H1 (cell line): ENCODE data around the gene DIAPH2. TPM values are rescaled to one million over a fixed set of nuclear protein-coding genes. Genes with fewer than 3 reads are reported as not detected.

Source experiments
- CTCF ChIA-PET: fragments of 300-600 bp; sonication (Branson Sonifier 250); formaldehyde crosslinking; loops from one replicate; lab custom pipeline; 2021; ENCODE audit not compliant: partially characterized antibody; lab: Charles Lee
- POLR2A ChIA-PET: fragments of 300-600 bp; sonication (Branson Sonifier 250); formaldehyde crosslinking; loops from one replicate; lab custom pipeline; 2021; ENCODE audit warnings: inconsistent platforms; ENCODE audit not compliant: partially characterized antibody; lab: Charles Lee
- DNase-seq, 2 experiments: peaks; one replicate each; pipeline versions ENCODE4 v3.0.0 to v3.0.0-alpha.2; 2010 to 2022; ENCODE audit warnings: low spot score in 2 of 2, low read depth in 1 of 2, mixed read lengths in 1 of 2
- FAIRE-seq: peaks from 2 replicates; lab custom pipeline; 2011; peaks lifted over from hg19 to GRCh38; lab: Jason Lieb, UNC
- H2AFZ ChIP-seq: 2 replicates; pipeline ENCODE4 v1.8.1; 2012; ENCODE audit warnings: low read length, inconsistent platforms
- H2AK5ac ChIP-seq: 2 replicates; pipeline ENCODE4 v1.6.1; 2013; ENCODE audit warnings: low read depth, low read length
- H2BK120ac ChIP-seq: replicated peaks from 2 replicates; pipeline ENCODE3; 2013; ENCODE audit warnings: low read depth, low read length, inconsistent platforms
- H2BK12ac ChIP-seq: 2 replicates; pipeline ENCODE4 v1.6.1; 2013; ENCODE audit warnings: low read depth, low read length
- H2BK15ac ChIP-seq: 2 replicates; pipeline ENCODE4 v1.6.1; 2013; ENCODE audit warnings: low read length
- H2BK20ac ChIP-seq: 2 replicates; pipeline ENCODE4 v1.6.1; 2013; ENCODE audit warnings: low read length
- H2BK5ac ChIP-seq: 2 replicates; pipeline ENCODE4 v1.6.1; 2013; ENCODE audit warnings: low read depth, low read length
- H3K14ac ChIP-seq: 2 replicates; pipeline ENCODE4 v1.6.1; 2013; ENCODE audit warnings: inconsistent platforms; ENCODE audit not compliant: insufficient read length
- H3K18ac ChIP-seq: 2 replicates; pipeline ENCODE4 v1.6.1; 2013; ENCODE audit warnings: low read length; ENCODE audit errors: extremely low read depth
- H3K23ac ChIP-seq: 2 replicates; pipeline ENCODE4 v1.6.1; 2013; ENCODE audit warnings: inconsistent platforms; ENCODE audit not compliant: insufficient read length
- H3K23me2 ChIP-seq: 2 replicates; pipeline ENCODE4 v1.6.1; 2013; ENCODE audit warnings: low read depth, low read length
- H3K27ac ChIP-seq: 2 replicates; pipeline ENCODE4 v1.6.1; 2011; ENCODE audit warnings: low read depth, low read length, inconsistent platforms
- H3K27me3 ChIP-seq, 4 experiments: replicated peaks in 1 of 4; 1 replicate in 1 of 4; 2 replicates in 3 of 4; pipeline versions ENCODE4 v1.6.1 to v1.8.1; 2011 to 2013; ENCODE audit warnings: low read length in 3 of 4, mild to moderate bottlenecking in 3 of 4, inconsistent platforms in 2 of 4, mixed read lengths in 2 of 4, moderate library complexity in 1 of 4; ENCODE audit not compliant: control insufficient read depth in 3 of 4, insufficient read depth in 3 of 4; ENCODE audit errors: extremely low read depth in 1 of 4
- H3K36me3 ChIP-seq, 4 experiments: 2 replicates each; pipeline versions ENCODE4 v1.6.1 to v1.8.1; 2011 to 2013; ENCODE audit warnings: mild to moderate bottlenecking in 4 of 4, low read length in 3 of 4, moderate library complexity in 2 of 4, control low read depth in 1 of 4, inconsistent platforms in 1 of 4; ENCODE audit not compliant: insufficient read depth in 4 of 4, control insufficient read depth in 2 of 4
- H3K4ac ChIP-seq: replicated peaks from 2 replicates; pipeline ENCODE3; 2013; ENCODE audit warnings: low read length, low read depth, mixed read lengths, inconsistent platforms; ENCODE audit not compliant: insufficient read length
- H3K4me1 ChIP-seq, 4 experiments: replicated peaks in 1 of 4; 1 replicate in 1 of 4; 2 replicates in 3 of 4; pipeline versions ENCODE4 v1.6.1 to v1.8.1; 2011 to 2013; ENCODE audit warnings: low read length in 3 of 4, inconsistent platforms in 2 of 4, mixed read lengths in 1 of 4; ENCODE audit not compliant: insufficient read depth in 4 of 4, control insufficient read depth in 3 of 4
- H3K4me2 ChIP-seq, 2 experiments: 2 replicates each; pipeline versions ENCODE4 v1.6.1 to v1.8.1; 2011 to 2013; ENCODE audit warnings: low read depth in 2 of 2, low read length in 2 of 2, control low read depth in 1 of 2, inconsistent platforms in 1 of 2, mild to moderate bottlenecking in 1 of 2; ENCODE audit not compliant: insufficient read depth in 1 of 2
- H3K4me3 ChIP-seq, 4 experiments: fragments of 200-600, 300-600 bp in 1 of 4; sonication (generic), shearing (Covaris generic), sonication (Bioruptor Twin) in 1 of 4; 2 replicates each; pipeline versions ENCODE4 v1.5.1 to v1.8.1; 2011 to 2016; ENCODE audit warnings: low read length in 4 of 4, low read depth in 3 of 4, control low read depth in 2 of 4, inconsistent platforms in 2 of 4, mild to moderate bottlenecking in 2 of 4, mixed read lengths in 1 of 4, moderate library complexity in 1 of 4; ENCODE audit not compliant: insufficient read depth in 2 of 4; ENCODE audit errors: extremely low read depth in 1 of 4
- H3K56ac ChIP-seq: replicated peaks from 2 replicates; pipeline ENCODE3; 2013; ENCODE audit warnings: low read depth, mild to moderate bottlenecking, mixed read lengths, low read length, inconsistent platforms; ENCODE audit not compliant: insufficient read length
- H3K79me1 ChIP-seq: 2 replicates; pipeline ENCODE4 v1.6.1; 2013; ENCODE audit warnings: low read depth, low read length, control low read depth
- H3K79me2 ChIP-seq, 2 experiments: 2 replicates each; pipeline versions ENCODE4 v1.6.1 to v1.8.1; 2012 to 2013; ENCODE audit warnings: low read length in 2 of 2, mild to moderate bottlenecking in 2 of 2, inconsistent platforms in 1 of 2; ENCODE audit not compliant: insufficient read depth in 2 of 2, control insufficient read depth in 1 of 2
- H3K9ac ChIP-seq, 4 experiments: replicated peaks in 1 of 4; 1 replicate in 1 of 4; 2 replicates in 3 of 4; pipeline versions ENCODE4 v1.6.1 to v1.8.1; 2011 to 2013; ENCODE audit warnings: low read depth in 3 of 4, low read length in 3 of 4, control low read depth in 2 of 4, mild to moderate bottlenecking in 2 of 4, moderate library complexity in 2 of 4, inconsistent platforms in 1 of 4; ENCODE audit errors: extremely low read depth in 1 of 4
- H3K9me3 ChIP-seq, 2 experiments: 2 replicates each; pipeline versions ENCODE4 v1.6.1 to v1.8.1; 2012 to 2013; ENCODE audit warnings: mild to moderate bottlenecking in 2 of 2, moderate library complexity in 2 of 2, control low read depth in 1 of 2, inconsistent platforms in 1 of 2, low read depth in 1 of 2, low read length in 1 of 2, mixed read lengths in 1 of 2; ENCODE audit not compliant: insufficient read depth in 2 of 2
- H4K20me1 ChIP-seq, 2 experiments: replicated peaks in 1 of 2; 2 replicates each; pipeline versions ENCODE3 to v1.8.1; 2011 to 2013; ENCODE audit warnings: inconsistent platforms in 2 of 2, low read length in 2 of 2, mild to moderate bottlenecking in 1 of 2; ENCODE audit not compliant: insufficient read depth in 2 of 2, control insufficient read depth in 1 of 2
- H4K5ac ChIP-seq: 2 replicates; pipeline ENCODE4 v1.6.1; 2013; ENCODE audit warnings: low read length, low read depth, mixed read lengths, inconsistent platforms; ENCODE audit not compliant: insufficient read length
- H4K8ac ChIP-seq: 2 replicates; pipeline ENCODE4 v1.8.0; 2013; ENCODE audit warnings: mild to moderate bottlenecking, moderate library complexity, low read length, inconsistent platforms; ENCODE audit not compliant: insufficient read depth; ENCODE audit errors: extremely low read depth
- H4K91ac ChIP-seq: replicated peaks from 2 replicates; pipeline ENCODE3; 2013; ENCODE audit warnings: low read length, mixed read lengths, inconsistent platforms; ENCODE audit not compliant: insufficient read length
- TCF12 ChIP-seq: IDR thresholded peaks from 2 replicates; pipeline ENCODE4 v1.6.1; 2011; ENCODE audit warnings: low read depth, mild to moderate bottlenecking, low read length
- WGBS, 2 experiments: shearing (Covaris generic) in 1 of 2; methylation state at CpG; one replicate each; pipeline versions ENCODE4 v1.1.6 to v1.1.7; 2013 to 2015; ENCODE audit warnings: low lambda C conversion rate in 2 of 2, mixed read lengths in 2 of 2, inconsistent platforms in 1 of 2, low coverage in 1 of 2, missing lambda C conversion rate in 1 of 2; ENCODE audit not compliant: insufficient replicate concordance in 2 of 2, insufficient coverage in 1 of 2, insufficient read length in 1 of 2; ENCODE audit errors: extremely low coverage in 1 of 2, missing lambda C conversion rate in 1 of 2; 5-methylcytosine and 5-hydroxymethylcytosine counted together
- polyA plus RNA-seq, 7 experiments: library from polyadenylated mRNA; depleted of rRNA in 3 of 7; stranded (reverse) in 5 of 7; unstranded in 2 of 7; fragments of >200 nt in 5 of 7; fragments of 200-250 nt in 2 of 7; gene quantifications; 1 replicate in 5 of 7; 2 replicates in 1 of 7; 4 replicates in 1 of 7; pipeline versions ENCODE4 v1.2.1 to v1.2.3, GENCODE V29; 2011 to 2013; ENCODE audit warnings: missing spikeins in 2 of 7, mixed read lengths in 2 of 7
- total RNA-seq: library from RNA; stranded (reverse); fragmentation: NEBNext Ultra II Directional; extraction: Animal tissue kit (Norgen Biotek cat#: 25700); gene quantifications from 2 replicates; pipeline ENCODE4 v1.2.1, GENCODE V29; 2021

Gene DIAPH2
- total and polyA plus RNA-seq, 2 of the 8 experiments (the other 6 are each of a cell fraction or from before 2014, with no cell fraction given) = 4.4 to 24.3 TPM

- H3K4me2 ChIP-seq = peak overlapping the region; percentile 21 to 47; a peak in 2 of 4 replicates
- H3K4ac ChIP-seq = no peak overlapping the region
- no peak overlapping the region for H4K91ac ChIP-seq
- H3K27me3 ChIP-seq = no peaks in the 10 kb centered on the region
- H3K14ac ChIP-seq = no peak overlapping the region
- H3K79me2 ChIP-seq = no peaks in the 10 kb centered on the region
- H2BK120ac ChIP-seq = no peak overlapping the region
- no peak overlapping the region for H2BK5ac ChIP-seq
- no peak overlapping the region for H3K27ac ChIP-seq
- H2BK20ac ChIP-seq = no peak overlapping the region
- peaks cover 0 to 7% (median 0%) of the 10 kb centered on the region in 4 experiments; a peak in 1 of 7 replicates for H3K4me1 ChIP-seq
- H3K9me3 ChIP-seq = no peaks in the 10 kb centered on the region
- no peak overlapping the region for H2BK15ac ChIP-seq
- peak overlapping the region; percentile 43 for H4K5ac ChIP-seq
- H2AK5ac ChIP-seq = no peak overlapping the region
- H3K9ac ChIP-seq = no peak overlapping the region
- H4K8ac ChIP-seq = no peak overlapping the region
- H3K4me3 ChIP-seq = peak overlapping the region in 1 of 4 experiments; percentile 30; a peak in 1 of 8 replicates
- no peaks in the 10 kb centered on the region for H3K36me3 ChIP-seq
- WGBS, 2 experiments = 9% methylated on average over 6 of the region's 6 CpGs; no CpG with 5 or more reads in 1 of the 2 experiments
- H2AFZ ChIP-seq = no peak overlapping the region
- H3K79me1 ChIP-seq = no peaks in the 10 kb centered on the region
- H4K20me1 ChIP-seq = no peaks in the 10 kb centered on the region
- H2BK12ac ChIP-seq = no peak overlapping the region
- no peaks in the 10 kb centered on the region for H3K23me2 ChIP-seq
- DNase-seq = peak in 1 of 2 experiments; percentile 35
- no peak overlapping the region for H3K23ac ChIP-seq
- peak; percentile 63 for FAIRE-seq
- ChIA-PET POLR2A (interaction anchor here (1.5 kb wide), 1 partner anchor 284 kb away, joined by 5 read pairs; no protein-coding TSS in a partner anchor), CTCF (interaction anchor here (0.7 kb wide), 1 partner anchor 130 kb away, joined by 3 read pairs; no protein-coding TSS in a partner anchor)
- no peak overlapping the region for H3K56ac ChIP-seq
- H3K18ac ChIP-seq = no peak overlapping the region
- peak; percentile 65; the same call in 1 of the 2 replicates for TF ChIP-seq TCF12
Observed at GRCh38 chrX:97027384-97027922, 342.8 kb downstream of the DIAPH2 start.
